ENCODE results near the gene TMEM95.

The TMEM95 gene

DNA sequence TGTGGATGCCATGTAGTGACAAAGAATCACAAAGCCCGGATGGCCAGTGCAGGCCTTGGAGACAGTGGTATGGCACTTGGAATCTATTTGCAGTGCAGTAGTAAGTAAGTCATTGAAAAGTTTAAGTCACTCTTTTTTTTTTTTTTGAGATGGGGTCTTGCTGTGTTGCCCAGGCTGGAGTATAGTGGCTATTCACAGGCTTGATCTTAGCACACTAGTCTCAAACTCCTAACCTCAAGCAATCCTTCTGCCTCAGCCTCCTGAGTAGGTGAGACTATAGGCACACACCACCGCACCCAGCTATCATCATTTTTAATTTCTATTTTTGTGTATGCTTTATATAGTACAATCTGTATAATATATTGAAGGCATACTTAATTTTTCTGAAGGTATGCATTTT lies 43.7 kb downstream of the TMEM95 start:
- ATAC-seq, result no peak
- TF ChIP-seq, protein P1, sequence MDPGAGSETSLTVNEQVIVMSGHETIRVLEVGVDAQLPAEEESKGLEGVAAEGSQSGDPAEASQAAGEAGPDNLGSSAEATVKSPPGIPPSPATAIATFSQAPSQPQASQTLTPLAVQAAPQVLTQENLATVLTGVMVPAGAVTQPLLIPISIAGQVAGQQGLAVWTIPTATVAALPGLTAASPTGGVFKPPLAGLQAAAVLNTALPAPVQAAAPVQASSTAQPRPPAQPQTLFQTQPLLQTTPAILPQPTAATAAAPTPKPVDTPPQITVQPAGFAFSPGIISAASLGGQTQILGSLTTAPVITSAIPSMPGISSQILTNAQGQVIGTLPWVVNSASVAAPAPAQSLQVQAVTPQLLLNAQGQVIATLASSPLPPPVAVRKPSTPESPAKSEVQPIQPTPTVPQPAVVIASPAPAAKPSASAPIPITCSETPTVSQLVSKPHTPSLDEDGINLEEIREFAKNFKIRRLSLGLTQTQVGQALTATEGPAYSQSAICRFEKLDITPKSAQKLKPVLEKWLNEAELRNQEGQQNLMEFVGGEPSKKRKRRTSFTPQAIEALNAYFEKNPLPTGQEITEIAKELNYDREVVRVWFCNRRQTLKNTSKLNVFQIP (CRISPR knock-in tag; IDR thresholded peaks at IDR 0.05; ENCODE audit: borderline replicate concordance, low read depth), result no peak
- no peak for TF ChIP-seq ZNF70 (CRISPR knock-in tag; IDR thresholded peaks at IDR 0.05)
- TF ChIP-seq TOX (CRISPR knock-in tag; IDR thresholded peaks at IDR 0.05; ENCODE audit: borderline replicate concordance), result no peak
- no peak for TF ChIP-seq ZNF565 (CRISPR knock-in tag; conservative IDR thresholded peaks at IDR 0.05; ENCODE audit: low read depth)
- TF ChIP-seq ZFP3 (CRISPR knock-in tag; IDR thresholded peaks at IDR 0.05), result no peak
- no peak for TF ChIP-seq TCF4 (CRISPR knock-in tag; IDR thresholded peaks at IDR 0.05; ENCODE audit: borderline replicate concordance)
- TF ChIP-seq GLIS3 (CRISPR knock-in tag; IDR thresholded peaks at IDR 0.05), result no peak
- no peak for TF ChIP-seq PPARA (CRISPR knock-in tag; IDR thresholded peaks at IDR 0.05; ENCODE audit: borderline replicate concordance)

DNA sequence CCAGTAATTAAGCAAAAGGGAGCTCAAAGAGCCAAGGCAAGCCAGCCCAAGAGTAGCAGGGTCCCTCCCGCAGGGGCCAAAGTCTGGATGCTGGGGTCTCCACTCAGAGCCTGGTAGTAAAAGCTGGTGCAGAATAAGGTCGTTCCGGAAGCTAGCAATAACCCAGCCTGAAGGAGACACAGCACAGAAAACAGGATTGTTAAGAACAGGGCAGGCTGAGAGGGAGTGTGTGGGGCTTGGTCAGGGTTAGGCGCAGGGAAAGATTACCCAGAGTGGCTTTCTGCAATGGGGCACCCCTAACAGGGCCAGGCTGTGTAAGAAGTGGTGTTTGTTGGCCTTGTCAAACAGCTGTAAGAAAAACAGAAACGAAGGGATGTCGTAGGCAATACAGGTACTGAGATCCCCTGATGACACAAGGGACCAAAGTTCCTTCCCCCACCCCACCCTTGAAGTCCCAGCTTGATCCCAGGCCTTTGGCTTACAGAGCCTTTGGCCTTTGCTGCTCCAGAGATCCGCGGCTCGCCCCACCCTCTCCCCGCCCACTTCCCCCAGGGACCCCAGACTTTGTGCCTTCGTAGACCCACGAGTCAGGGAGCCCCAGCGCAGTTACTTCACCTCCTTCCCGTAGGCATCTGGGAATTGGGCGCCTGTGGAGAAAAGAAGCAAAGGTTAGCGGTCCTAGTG lies 48.2 kb downstream of the TMEM95 start:
- ATAC-seq, result peak; percentile 4
- TF ChIP-seq ZFP30 (CRISPR knock-in tag; IDR thresholded peaks at IDR 0.05), result no peak
- TF ChIP-seq, protein P2, sequence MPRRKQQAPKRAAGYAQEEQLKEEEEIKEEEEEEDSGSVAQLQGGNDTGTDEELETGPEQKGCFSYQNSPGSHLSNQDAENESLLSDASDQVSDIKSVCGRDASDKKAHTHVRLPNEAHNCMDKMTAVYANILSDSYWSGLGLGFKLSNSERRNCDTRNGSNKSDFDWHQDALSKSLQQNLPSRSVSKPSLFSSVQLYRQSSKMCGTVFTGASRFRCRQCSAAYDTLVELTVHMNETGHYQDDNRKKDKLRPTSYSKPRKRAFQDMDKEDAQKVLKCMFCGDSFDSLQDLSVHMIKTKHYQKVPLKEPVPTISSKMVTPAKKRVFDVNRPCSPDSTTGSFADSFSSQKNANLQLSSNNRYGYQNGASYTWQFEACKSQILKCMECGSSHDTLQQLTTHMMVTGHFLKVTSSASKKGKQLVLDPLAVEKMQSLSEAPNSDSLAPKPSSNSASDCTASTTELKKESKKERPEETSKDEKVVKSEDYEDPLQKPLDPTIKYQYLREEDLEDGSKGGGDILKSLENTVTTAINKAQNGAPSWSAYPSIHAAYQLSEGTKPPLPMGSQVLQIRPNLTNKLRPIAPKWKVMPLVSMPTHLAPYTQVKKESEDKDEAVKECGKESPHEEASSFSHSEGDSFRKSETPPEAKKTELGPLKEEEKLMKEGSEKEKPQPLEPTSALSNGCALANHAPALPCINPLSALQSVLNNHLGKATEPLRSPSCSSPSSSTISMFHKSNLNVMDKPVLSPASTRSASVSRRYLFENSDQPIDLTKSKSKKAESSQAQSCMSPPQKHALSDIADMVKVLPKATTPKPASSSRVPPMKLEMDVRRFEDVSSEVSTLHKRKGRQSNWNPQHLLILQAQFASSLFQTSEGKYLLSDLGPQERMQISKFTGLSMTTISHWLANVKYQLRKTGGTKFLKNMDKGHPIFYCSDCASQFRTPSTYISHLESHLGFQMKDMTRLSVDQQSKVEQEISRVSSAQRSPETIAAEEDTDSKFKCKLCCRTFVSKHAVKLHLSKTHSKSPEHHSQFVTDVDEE (CRISPR knock-in tag; IDR thresholded peaks at IDR 0.05), result no peak
- no peak for TF ChIP-seq ZNF70 (CRISPR knock-in tag; IDR thresholded peaks at IDR 0.05)
- no peak for TF ChIP-seq GLIS3 (CRISPR knock-in tag; IDR thresholded peaks at IDR 0.05)
- TF ChIP-seq, protein P3, sequence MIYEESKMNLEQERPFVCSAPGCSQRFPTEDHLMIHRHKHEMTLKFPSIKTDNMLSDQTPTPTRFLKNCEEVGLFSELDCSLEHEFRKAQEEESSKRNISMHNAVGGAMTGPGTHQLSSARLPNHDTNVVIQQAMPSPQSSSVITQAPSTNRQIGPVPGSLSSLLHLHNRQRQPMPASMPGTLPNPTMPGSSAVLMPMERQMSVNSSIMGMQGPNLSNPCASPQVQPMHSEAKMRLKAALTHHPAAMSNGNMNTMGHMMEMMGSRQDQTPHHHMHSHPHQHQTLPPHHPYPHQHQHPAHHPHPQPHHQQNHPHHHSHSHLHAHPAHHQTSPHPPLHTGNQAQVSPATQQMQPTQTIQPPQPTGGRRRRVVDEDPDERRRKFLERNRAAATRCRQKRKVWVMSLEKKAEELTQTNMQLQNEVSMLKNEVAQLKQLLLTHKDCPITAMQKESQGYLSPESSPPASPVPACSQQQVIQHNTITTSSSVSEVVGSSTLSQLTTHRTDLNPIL (CRISPR knock-in tag; IDR thresholded peaks at IDR 0.05; ENCODE audit: low read depth), result no peak
- TF ChIP-seq OSR1 (CRISPR knock-in tag; IDR thresholded peaks at IDR 0.05), result no peak
- no peak for TF ChIP-seq ZC3H10 (CRISPR knock-in tag; IDR thresholded peaks at IDR 0.05)
- TF ChIP-seq, protein P4, sequence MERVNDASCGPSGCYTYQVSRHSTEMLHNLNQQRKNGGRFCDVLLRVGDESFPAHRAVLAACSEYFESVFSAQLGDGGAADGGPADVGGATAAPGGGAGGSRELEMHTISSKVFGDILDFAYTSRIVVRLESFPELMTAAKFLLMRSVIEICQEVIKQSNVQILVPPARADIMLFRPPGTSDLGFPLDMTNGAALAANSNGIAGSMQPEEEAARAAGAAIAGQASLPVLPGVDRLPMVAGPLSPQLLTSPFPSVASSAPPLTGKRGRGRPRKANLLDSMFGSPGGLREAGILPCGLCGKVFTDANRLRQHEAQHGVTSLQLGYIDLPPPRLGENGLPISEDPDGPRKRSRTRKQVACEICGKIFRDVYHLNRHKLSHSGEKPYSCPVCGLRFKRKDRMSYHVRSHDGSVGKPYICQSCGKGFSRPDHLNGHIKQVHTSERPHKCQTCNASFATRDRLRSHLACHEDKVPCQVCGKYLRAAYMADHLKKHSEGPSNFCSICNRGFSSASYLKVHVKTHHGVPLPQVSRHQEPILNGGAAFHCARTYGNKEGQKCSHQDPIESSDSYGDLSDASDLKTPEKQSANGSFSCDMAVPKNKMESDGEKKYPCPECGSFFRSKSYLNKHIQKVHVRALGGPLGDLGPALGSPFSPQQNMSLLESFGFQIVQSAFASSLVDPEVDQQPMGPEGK (CRISPR knock-in tag; IDR thresholded peaks at IDR 0.05; ENCODE audit: borderline replicate concordance), result no peak
- TF ChIP-seq, protein P5, sequence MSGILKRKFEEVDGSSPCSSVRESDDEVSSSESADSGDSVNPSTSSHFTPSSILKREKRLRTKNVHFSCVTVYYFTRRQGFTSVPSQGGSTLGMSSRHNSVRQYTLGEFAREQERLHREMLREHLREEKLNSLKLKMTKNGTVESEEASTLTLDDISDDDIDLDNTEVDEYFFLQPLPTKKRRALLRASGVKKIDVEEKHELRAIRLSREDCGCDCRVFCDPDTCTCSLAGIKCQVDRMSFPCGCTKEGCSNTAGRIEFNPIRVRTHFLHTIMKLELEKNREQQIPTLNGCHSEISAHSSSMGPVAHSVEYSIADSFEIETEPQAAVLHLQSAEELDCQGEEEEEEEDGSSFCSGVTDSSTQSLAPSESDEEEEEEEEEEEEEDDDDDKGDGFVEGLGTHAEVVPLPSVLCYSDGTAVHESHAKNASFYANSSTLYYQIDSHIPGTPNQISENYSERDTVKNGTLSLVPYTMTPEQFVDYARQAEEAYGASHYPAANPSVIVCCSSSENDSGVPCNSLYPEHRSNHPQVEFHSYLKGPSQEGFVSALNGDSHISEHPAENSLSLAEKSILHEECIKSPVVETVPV (CRISPR knock-in tag; IDR thresholded peaks at IDR 0.05), result no peak
- TF ChIP-seq ZNF565 (CRISPR knock-in tag; conservative IDR thresholded peaks at IDR 0.05; ENCODE audit: low read depth), result no peak
- no peak for TF ChIP-seq CSDC2 (CRISPR knock-in tag; IDR thresholded peaks at IDR 0.05)
- no peak for TF ChIP-seq BACH2 (CRISPR knock-in tag; IDR thresholded peaks at IDR 0.05; ENCODE audit: borderline replicate concordance)
- no peak for TF ChIP-seq ISL1 (CRISPR knock-in tag; IDR thresholded peaks at IDR 0.05)
- TF ChIP-seq, protein P1 (CRISPR knock-in tag; IDR thresholded peaks at IDR 0.05; ENCODE audit: borderline replicate concordance, low read depth), result no peak
- no peak for TF ChIP-seq ZFP3 (CRISPR knock-in tag; IDR thresholded peaks at IDR 0.05)
- no peak for TF ChIP-seq TCF4 (CRISPR knock-in tag; IDR thresholded peaks at IDR 0.05; ENCODE audit: borderline replicate concordance)

DNA sequence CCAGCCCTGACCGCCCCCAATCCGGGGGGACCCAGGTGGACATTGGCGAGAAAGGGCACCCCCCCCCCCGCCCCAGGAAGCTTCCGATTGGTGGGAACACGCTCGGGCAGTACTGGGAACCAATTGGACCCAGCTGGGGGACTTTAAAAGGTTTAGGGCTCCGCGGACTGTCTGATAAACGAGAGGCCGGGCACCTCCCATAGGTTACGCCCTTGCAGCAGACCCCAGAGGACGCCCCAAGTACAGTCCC lies 48.7 kb downstream of the TMEM95 start:
- ATAC-seq, result peak; percentile 67
- TF ChIP-seq SNAI2 (CRISPR knock-in tag; IDR thresholded peaks at IDR 0.05) (no peak), ZFP30 (CRISPR knock-in tag; IDR thresholded peaks at IDR 0.05) (no peak), RARB (CRISPR knock-in tag; IDR thresholded peaks at IDR 0.05) (no peak), TCF4 (CRISPR knock-in tag; IDR thresholded peaks at IDR 0.05; ENCODE audit: borderline replicate concordance) (no peak), ARNTL (CRISPR knock-in tag; IDR thresholded peaks at IDR 0.05; ENCODE audit: borderline replicate concordance, low read depth) (no peak), BACH2 (CRISPR knock-in tag; IDR thresholded peaks at IDR 0.05; ENCODE audit: borderline replicate concordance) (no peak), ZFP3 (CRISPR knock-in tag; IDR thresholded peaks at IDR 0.05) (no peak)
- TF ChIP-seq, protein P2 (CRISPR knock-in tag; IDR thresholded peaks at IDR 0.05), result no peak
- TF ChIP-seq, protein P1 (CRISPR knock-in tag; IDR thresholded peaks at IDR 0.05; ENCODE audit: borderline replicate concordance, low read depth), result no peak
